IPS DF 19.7 (cell line): ENCODE measurements around the gene IGBP1.
"Not testable (repeated sequence)": the region's sequence is repeated elsewhere in the genome, so short reads cannot be mapped to it uniquely, and the experiment has no call there.

ENCODE experiments used
- DNase-seq: peaks from one replicate; pipeline ENCODE4 v3.0.0-alpha.2; 2013; ENCODE audit warnings: low read depth, low spot score

The IGBP1 gene

DNA sequence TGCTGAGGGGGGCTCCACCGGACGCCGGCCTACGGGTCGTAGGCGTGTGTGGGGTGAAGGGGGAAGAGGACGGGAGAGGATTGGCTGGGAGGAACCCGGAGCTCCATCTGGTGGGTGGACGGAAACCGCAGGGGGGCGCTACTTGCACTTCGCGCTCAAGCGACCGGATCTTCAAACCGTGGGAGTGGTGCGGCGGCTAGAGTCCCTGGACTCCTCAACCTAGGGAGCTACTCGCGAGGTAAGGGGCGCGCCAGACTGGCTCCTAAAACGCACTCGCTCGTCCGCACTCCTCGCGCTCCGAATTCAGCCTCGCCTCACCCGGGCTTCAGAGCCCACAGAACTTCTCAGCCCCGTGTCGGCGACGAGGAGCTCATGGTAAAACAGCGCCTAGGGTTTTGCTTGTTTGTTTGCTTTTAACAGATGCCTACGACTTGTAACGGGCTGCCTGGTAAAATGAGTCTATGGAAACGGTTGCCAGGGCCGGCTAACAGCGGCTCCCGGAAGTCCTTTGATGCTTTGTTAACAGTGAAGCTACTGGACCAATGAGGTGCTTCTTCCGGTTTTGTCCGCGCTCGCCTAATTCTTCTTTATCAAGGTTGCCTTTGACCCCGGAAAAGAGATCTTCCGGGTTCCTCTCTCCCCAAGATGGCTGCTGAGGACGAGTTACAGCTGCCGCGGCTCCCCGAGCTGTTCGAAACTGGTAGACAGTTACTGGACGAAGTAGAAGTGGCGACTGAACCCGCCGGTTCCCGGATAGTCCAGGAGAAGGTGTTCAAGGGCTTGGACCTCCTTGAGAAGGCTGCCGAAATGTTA lies at the start of gene IGBP1:
Gene IGBP1 (plus strand): TSS at position 145 of the 813 bp plus-strand sequence. CDS start 501 bp downstream, at position 646.
- DNase-seq = no peak

DNA sequence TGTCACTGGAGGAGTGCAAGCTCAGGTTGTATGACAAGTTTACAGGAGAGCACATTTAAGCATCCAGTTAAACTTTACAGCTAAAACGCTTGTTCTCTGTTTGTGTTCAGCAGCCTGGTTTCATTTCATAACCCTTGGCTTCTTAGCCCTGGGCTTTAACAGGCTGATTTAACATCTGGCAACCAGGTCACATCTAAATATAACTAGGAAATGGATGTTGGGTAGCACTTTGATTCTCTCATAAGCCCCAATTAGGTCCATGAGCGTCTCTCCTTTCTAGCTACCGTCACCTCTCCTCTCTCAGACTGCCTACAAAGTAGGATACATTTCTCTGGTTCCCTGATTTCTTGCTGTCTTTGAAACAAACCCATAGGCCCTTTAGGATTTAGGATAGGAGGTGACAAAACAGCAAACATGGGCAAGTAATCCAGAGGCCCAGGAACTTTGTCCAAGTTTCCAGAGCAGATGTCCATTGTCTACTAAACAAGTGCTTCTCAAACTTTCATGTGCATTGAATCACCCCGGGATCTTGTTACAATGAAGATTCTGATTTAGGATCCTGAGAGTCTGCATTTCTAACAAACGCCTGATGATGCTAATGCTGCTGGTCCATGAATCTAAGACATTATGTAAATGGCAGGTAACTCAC lies 48.5 kb upstream of the IGBP1 start:
- DNase-seq = no peak

DNA sequence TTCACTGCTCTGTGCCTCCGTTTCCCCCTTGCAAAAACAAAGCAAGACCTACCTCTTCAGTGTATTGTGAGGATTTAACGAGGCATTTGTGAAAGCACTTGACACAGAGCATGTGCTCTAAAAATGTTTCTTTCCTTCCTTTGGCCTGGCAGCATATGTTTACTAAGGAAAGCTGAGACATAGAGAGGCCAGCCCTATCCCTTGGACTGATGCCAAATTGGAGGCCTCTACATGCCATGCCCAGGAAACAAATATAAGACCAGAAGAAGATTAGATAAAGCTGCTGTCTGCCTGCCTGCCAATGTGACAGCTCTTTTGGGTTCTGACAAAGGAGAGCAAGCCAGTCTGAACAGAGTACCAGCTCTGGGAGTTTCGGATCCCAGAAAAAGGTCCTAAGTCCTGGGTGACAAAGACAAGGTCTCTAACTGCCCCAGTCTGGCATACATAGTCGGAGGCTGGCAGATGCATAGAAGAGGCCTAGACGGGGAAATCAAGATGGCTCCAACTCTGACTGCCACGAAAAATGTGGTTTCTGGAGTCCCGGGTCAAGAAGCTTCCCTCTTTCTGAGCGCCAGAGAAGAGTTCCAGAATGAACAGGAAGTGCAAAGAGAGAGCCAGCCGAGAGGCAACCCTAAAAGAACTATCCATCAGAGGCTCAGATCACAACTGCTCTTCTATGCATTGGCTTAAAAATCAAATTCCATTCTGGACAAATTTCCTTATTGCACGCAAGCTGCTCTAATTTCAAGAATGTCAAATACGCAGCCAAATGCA lies 45.2 kb upstream of the IGBP1 start:
- no peak for DNase-seq

DNA sequence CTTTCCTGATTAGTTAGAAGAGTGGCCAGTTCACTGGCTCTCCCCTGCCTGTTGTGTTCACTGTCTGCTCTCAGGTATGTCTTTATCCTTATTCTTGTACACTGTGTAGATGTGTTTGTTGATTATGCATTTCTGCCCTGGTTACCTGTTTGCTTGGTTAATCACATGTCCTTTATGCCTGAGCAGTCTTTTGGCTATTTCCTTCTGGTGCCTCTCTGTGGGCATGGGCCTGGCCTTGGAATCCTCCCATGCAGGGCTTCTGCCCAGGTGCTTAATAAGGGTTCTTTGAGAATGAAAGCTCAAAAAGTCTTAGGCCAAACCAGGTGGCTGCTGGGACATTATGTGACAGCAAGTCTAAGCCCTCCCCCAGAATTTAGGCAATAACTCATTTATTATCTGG lies 44.5 kb upstream of the IGBP1 start:
- no peak for DNase-seq

DNA sequence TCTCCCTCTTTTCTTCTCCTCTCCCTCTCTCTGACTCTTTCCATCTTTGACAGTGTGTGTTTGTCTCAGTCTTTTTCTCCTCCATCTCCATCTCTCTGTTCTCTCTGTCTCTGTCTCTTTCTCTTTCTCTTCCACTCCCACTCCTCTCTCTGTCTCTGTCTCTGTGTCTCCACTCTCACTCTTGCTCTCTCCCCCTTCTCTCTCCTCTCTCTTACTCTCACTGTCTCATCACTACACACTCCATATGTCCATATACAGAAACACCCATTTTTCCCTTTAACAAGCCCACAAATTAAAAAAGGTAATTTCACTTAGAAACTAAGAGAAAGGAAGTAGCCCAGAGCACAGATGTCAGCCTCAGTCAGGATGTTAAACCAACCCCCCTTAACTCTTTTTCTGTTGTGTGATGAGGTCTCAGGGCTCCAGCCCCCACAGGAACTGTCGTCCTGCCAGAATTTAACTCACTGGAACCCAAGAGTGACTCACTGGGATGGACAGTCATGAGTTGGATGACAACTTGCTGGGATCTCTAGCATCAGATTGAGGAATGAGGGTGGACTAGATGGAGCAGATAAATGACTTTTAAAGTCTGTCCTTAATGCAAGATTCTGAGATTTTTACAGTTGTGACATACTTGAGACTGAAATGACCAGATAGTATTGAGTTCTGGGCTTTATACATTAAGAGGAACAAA lies 43.5 kb upstream of the IGBP1 start:
- no peak for DNase-seq

DNA sequence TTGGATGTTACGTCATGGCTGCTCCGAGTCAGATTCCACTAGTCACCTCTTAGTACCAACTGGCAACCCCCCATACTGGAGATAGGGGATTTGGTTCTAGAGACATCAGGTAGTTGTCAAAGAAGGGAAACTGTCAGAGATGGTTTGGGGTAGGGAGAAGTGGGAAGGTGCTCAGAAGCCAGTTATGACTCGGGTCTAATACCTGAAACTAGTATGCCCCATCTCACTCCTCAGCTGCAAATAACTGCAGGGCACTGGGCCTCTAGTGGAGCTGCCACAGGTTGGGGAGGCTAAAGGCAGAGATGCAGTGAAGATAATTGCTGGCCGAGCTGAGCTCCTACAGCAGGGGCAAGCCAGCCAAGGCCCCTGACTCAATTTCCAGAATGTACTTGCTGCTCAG lies 41.0 kb upstream of the IGBP1 start:
- no peak for DNase-seq

DNA sequence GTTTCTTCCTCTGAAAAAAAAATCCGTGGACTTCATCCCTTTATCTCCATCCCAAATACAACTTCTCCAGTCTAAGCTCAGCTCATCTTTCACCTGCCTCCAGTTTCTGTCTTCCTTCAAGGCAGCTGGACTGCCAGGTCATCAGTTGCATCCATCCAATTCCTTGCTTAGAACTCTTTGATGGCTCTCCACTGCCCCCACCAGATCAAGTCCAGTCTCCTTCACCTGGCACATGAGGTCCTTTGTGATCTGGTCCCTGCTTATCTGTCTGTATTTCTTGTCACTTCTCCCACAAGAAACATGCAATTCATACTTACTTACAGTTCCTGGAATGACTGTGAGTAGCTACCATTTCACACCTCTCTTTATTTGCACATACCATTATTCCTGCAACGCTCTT lies 37.2 kb upstream of the IGBP1 start:
- no peak for DNase-seq

DNA sequence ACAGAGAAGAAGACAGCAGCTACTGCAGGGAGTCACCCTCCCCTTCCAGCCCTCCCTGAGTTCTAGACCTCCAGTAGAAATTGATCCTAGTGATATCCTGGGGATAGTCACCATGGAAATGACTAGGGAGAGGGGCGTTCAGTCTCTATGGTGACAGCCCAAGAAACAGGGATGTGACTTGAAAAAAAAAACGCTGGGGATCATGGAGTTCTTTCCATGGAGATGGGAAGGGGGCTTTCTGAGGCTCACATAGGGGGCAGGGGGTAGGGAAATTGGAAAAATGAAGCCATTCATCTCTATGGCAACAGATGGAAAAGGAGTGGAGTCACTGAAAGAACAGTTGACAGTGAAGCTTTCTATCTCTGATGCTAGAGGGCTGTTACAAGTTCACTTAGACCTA lies 28.0 kb upstream of the IGBP1 start:
- DNase-seq = no peak

DNA sequence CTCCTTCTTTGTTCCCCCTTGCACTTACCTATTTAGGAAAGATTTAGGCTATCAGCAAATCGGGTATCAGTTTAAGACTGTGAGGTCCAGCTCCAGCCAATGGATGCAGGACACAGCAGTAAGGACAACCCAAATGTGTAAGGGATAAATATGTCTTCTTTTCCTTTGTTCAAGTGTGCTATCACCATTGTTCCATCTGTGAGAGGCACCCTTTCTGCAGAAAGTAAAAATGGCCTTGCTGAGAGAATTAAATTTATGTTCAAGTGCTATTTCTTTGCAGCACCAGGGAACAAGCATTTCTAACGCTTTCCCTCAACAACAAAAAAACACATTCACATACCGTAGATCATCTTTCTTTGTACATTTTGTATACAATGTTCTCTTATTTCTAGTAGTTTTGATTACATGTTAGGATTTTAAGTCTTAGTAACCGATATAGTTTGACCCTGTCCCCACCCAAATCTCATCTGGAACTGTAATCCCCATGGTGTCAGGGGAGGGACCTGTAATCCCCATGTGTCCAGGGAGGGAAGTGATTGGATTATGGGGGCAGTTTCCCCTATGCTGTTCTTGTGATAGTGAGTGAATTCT lies 21.7 kb upstream of the IGBP1 start:
- not testable (repeated sequence) for DNase-seq

DNA sequence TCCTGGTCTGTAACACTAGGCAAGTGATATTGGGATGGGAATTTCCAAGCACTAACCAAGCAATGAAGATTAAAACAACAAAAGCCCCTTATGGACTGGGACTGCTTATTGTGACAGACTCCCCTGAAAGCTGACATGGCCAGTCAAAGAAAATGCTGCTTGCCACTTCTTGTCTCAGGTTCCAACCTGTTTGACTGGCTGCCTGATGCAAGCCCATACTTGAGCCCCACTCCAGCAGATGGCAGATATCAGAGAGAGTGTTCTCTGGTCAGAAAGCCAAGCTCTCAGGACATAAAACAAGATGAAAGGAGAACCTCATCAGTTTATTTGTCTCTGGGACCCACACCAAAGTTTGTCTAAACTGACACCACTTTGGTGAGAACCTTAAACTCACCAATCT lies 15.5 kb upstream of the IGBP1 start:
- no peak for DNase-seq

DNA sequence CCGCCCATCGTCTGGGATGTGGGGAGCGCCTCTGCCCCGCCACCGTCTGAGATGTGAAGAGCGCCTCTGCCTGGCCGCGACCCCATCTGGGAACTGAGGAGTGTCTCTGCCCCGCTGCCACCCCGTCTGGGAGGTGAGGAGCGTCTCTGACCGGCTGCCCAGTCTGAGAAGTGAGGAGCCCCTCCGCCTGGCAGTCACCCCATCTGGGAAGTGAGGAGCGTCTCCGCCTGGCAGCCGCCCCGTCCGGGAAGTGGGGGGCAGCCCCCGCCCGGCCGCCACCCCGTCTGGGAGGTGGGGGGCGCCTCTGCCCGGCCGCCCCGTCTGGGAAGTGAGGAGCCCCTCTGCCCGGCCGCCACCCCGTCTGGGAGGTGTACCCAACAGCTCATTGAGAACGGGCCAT lies 10.2 kb upstream of the IGBP1 start:
- not testable (repeated sequence) for DNase-seq

DNA sequence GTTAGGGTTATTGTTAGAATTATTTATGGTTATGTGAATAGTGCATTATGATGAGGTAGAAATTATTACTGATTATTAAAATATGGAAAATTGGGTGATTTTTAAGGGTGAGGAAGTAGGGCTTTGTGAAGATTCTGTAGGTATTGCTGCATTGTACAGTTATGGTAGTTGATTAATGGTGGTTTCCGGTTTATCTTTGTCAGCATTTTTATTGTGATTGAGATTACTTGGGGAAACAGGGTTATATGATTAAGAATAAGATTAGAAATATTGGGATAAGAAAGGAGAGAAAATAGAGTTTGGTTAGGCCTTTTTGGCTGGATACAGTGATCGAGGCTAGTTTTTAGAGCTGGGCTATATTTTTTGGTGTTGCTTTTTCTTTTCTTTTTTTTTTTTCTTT lies 8.6 kb upstream of the IGBP1 start:
- no peak for DNase-seq

DNA sequence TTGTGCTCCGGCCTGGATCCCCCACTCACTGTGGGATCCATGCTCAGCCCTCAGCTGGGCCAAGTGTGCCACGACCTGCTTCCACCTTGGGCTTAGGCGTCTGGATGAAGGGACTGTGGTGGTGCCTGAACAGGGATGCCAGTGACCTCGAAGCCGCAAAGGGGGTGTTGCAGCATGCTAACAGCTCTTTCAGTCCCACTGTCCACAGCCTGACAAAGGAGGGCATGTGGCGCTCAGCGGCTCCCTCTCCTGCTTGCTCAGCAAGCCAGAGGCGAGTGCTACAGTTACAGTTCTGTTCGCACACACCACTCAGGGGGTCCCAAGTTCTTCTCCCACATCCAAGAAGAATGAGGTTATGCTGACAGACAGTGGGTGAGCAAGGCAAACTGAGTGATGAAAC lies 5.2 kb upstream of the IGBP1 start:
- DNase-seq = no peak

DNA sequence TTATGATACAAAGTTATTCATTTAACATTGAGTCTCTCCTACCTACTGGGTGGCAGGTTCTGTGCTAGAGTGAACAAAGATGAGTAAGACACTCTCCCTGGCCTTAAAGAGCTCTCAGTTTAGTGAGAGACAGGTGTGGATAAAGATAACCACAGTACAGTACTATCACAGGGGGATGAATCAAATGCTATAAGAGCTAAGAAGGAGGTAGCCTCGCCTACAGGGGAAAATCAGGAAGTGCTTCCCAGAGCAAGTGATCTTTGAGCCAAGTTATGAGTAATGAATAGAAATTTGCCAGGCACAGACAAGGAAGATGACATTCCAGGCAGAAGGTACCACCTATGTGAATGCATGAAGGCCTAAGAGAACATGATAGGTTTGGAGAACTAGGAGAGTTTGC lies 3.4 kb upstream of the IGBP1 start:
- DNase-seq = no peak

DNA sequence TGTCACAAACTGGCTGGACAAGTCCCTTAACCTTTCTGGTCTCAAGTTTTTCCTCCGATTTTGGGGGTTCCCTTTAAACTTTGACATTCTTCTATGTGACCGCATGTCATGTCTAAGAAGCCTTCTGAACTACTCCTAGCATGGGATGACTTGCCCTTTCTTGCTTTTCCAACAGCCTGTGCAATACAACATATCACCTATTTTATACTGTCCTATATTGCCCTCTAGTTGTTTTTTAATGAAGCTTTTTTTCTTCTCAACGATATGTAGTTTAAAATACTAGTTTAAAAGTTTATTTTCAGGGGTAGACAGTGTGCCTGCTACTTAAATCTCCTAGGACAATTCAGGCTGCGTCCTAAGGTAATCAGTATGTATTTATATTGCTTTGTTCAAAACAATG lies 1.0 kb upstream of the IGBP1 start:
- DNase-seq = no peak

DNA sequence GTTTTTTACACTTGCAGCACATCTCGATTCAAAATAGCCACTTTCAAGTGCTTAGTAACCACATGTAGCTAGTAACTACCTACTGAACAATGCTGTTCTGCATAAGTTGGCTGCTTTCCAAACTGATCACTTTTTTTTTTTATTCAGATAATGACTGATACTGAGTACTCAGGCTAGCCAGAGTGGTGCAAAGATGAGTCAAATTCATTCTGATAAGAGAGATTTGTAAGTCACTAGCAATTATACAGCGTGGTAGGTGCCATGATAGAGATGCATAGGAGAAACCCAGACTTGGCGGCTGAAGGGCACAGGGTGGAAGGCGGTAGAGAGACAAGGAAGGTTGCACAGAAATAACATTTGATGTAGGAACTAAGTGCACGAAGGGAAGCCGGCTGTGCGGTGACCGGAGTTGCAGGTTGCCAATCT lies 357 bp upstream of the IGBP1 start:
- no peak for DNase-seq

DNA sequence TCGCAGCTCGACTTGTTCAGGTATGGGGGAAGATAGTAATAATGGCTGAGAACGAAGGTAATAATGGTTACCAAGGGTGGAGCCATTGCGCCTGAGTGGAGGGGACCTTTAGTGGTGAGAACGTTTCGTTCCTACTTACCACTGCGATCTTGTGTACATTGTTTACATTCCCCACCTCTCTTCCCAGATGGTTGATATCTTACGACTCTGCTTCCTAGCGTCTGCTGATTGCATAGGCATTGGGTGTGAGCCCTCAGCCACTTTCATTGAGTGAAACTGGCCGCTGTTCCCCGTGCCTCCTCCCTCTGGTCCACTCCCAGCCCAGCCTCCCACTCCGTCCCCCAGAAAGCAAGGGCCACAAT lies 850 bp downstream of the IGBP1 start:
- DNase-seq = no peak

DNA sequence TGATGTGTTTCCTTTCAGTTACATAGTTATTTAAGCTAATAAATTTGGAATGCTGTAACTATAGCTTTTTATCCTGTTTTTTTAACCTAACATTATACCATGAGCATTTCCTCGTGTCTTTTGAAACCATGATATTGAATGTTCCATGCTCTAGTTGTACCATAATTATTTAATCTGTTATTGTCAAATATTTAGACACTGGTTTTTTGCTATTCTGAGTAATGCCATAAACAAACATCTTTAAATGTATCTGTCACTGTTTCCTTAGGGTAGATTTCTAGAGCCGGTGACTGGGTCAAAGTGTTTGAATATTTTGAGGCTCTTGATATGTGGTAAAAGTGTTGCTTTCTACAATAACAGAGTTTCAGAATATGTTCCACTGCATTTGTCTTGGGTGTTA lies 5.4 kb downstream of the IGBP1 start:
- no peak for DNase-seq

DNA sequence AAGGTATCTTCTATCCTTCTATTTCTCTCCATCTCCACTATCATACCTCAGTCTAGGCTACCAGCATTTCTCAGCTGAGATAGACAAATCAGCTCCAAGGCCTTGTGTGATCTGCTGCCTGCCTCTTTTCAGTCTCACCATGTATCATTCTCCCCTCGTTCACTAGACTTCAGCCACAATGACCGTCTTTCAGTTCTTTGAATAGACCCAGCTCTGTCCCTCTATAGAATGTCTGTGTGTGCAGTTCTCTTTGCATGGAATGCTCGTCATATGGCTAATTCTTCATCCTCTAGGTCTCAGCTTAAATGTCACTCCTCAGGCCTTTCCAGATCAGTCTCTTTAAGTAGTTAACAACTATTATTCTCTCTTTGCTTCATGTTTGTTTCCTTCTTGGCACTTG lies 6.5 kb downstream of the IGBP1 start:
- DNase-seq = no peak

DNA sequence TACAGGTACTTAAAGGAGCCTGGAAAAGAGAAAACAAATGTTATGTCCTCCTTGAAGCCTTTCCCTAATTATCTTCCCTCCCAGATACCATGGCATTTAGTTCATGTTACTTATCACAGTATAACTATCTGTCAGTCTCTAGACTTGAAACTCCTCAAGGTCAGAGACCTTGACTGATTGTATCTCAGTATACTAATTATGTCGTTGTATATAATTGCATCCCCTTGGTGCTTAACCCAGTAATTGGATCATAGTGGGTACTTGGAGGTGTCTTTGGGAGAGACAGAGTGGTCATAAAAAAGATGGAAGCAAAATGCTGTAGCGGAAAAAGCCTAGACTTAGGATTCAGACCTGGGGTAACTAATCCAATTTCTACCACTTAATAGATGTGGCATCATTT lies 8.1 kb downstream of the IGBP1 start:
- no peak for DNase-seq
